ENCODE data around the gene ADSS1. TPM values are rescaled to one million over a fixed set of nuclear protein-coding genes. Genes with fewer than 3 reads are reported as not detected.
A peak's percentile ranks its signal among the peaks of the same experiment; 100 is the strongest.
"Not testable (repeated sequence)": the region's sequence is repeated elsewhere in the genome, so short reads cannot be mapped to it uniquely, and the experiment has no call there.

The ADSS1 gene
- total and polyA plus RNA-seq, 4 donors, result 1.8 to 18.8 (median 12.2) TPM

GRCh38 chr14:104749111-104749649 is 25.2 kb downstream of the ADSS1 start (continued):
- TF ChIP-seq ZBTB33 (IDR thresholded peaks at IDR 0.05), result no peak
- peak; percentile 88 to 98 for TF ChIP-seq RXRA (IDR thresholded peaks at IDR 0.05)
- peak; percentile 55 to 67 for TF ChIP-seq RAD21 (IDR thresholded peaks at IDR 0.05)

- H3K27me3 ChIP-seq (ENCODE audit: control insufficient read depth in 4 of 4, insufficient read depth in 4 of 4, low read length in 3 of 4), result no peaks in the 10 kb centered on the region
- peaks cover 14 to 64% (median 52%) of the 10 kb centered on the region in 4 donors for H3K4me1 ChIP-seq (ENCODE audit: control insufficient read depth in 4 of 4, insufficient read depth in 4 of 4, low read length in 3 of 4)
- TF ChIP-seq HNF4G (IDR thresholded peaks at IDR 0.05), result no peak
- TF ChIP-seq RXRA (IDR thresholded peaks at IDR 0.05), result no peak
- TF ChIP-seq SP1 (IDR thresholded peaks at IDR 0.05), result no peak
- no peak for TF ChIP-seq ATF3 (IDR thresholded peaks at IDR 0.05)
- TF ChIP-seq CTCF (IDR thresholded peaks at IDR 0.05; ENCODE audit: low read depth, low read length, missing input control), result no peak
- TF ChIP-seq GABPA (IDR thresholded peaks at IDR 0.05 in 1 of 2, conservative IDR thresholded peaks at IDR 0.05 in 1 of 2), result no peak
- TF ChIP-seq RAD21 (IDR thresholded peaks at IDR 0.05), result no peak
- no peak for TF ChIP-seq TAF1 (conservative IDR thresholded peaks at IDR 0.05)
- H3K36me3 ChIP-seq (ENCODE audit: control insufficient read depth in 4 of 4, insufficient read depth in 3 of 4, low read depth in 1 of 4, low read length in 3 of 4), result peaks cover 0 to 3% (median 0%) of the 10 kb centered on the region in 4 donors
- H3K9me3 ChIP-seq (ENCODE audit: control insufficient read depth in 4 of 4, low read length in 3 of 4), result no peaks in the 10 kb centered on the region
- peak overlapping the region; percentile 78 to 89 for H3K27ac ChIP-seq (ENCODE audit: low read depth in 1 of 2, low read length in 2 of 2)
- no peak overlapping the region for H3K4me3 ChIP-seq (ENCODE audit: low read depth in 1 of 3, low read length in 3 of 3)
- WGBS, result 77% methylated on average over 12 of the region's 12 CpGs
- DNase-seq (ENCODE audit: low spot score), result no peak
- peak overlapping the region in 1 of 2 donors; percentile 5 for H3K9ac ChIP-seq (ENCODE audit: low read depth in 1 of 2, low read length in 2 of 2)
Measured at GRCh38 chr14:104750056-104750752, 26.2 kb downstream of the ADSS1 start.

- not testable (repeated sequence) for DNase-seq (ENCODE audit: low spot score); H3K9me3 ChIP-seq (ENCODE audit: control insufficient read depth in 4 of 4, low read length in 3 of 4); H3K9ac ChIP-seq (ENCODE audit: low read depth in 1 of 2, low read length in 2 of 2); H3K36me3 ChIP-seq (ENCODE audit: control insufficient read depth in 4 of 4, insufficient read depth in 3 of 4, low read depth in 1 of 4, low read length in 3 of 4); H3K4me3 ChIP-seq (ENCODE audit: low read depth in 1 of 3, low read length in 3 of 3); H3K27me3 ChIP-seq (ENCODE audit: control insufficient read depth in 4 of 4, insufficient read depth in 4 of 4, low read length in 3 of 4)
- Histone ChIP-seq H3K27ac (ENCODE audit: low read depth in 1 of 2, low read length in 2 of 2) (peak overlapping the region in 1 of 2 donors; percentile 89), H3K4me1 (ENCODE audit: control insufficient read depth in 4 of 4, insufficient read depth in 4 of 4, low read length in 3 of 4) (peaks cover 12 to 64% (median 54%) of the 10 kb centered on the region in 4 donors)
- TF ChIP-seq SP1 (IDR thresholded peaks at IDR 0.05), result peak; percentile 14
- 84% methylated on average over 5 of the region's 5 CpGs for WGBS
Measured at GRCh38 chr14:104750753-104751057, 26.7 kb downstream of the ADSS1 start.
